ENCODE data around the gene NHLRC4. TPM values are rescaled to one million over a fixed set of nuclear protein-coding genes. Genes with fewer than 3 reads are reported as not detected.

NHLRC4 gene
- total RNA-seq, 1 donor from 2014 or later, result 0.46 TPM

DNA sequence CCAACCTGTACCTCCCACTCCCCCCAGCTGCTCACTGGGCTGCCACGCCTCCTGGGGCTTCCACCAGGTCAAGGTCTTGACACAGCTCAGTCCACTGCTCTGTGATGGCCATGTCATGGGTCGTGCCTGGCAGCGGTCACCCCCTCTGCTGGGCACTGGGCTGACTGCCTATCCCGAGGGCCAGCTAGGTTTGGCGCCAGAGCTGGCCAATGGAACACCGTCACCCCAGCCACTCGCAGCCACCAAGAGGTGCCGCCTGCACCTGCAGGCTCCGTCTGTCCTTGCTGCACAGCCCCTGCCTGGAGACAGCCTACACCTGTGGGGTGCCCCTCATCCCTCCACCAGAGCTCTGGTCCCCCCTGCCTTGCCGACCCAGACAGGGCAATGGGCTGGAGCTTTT lies 18.5 kb downstream of the NHLRC4 start:
- DNase-seq (ENCODE audit: low read depth), result no peak
- Histone ChIP-seq H3K4me3 (ENCODE audit: low read depth, low read length) (no peak overlapping the region), H3K36me3 (ENCODE audit: control insufficient read depth, insufficient read depth, low read length) (no peaks in the 10 kb centered on the region), H3K27me3 (ENCODE audit: control insufficient read depth, insufficient read depth, low read length) (peaks cover 6% of the 10 kb centered on the region)
- TF ChIP-seq, protein P1, sequence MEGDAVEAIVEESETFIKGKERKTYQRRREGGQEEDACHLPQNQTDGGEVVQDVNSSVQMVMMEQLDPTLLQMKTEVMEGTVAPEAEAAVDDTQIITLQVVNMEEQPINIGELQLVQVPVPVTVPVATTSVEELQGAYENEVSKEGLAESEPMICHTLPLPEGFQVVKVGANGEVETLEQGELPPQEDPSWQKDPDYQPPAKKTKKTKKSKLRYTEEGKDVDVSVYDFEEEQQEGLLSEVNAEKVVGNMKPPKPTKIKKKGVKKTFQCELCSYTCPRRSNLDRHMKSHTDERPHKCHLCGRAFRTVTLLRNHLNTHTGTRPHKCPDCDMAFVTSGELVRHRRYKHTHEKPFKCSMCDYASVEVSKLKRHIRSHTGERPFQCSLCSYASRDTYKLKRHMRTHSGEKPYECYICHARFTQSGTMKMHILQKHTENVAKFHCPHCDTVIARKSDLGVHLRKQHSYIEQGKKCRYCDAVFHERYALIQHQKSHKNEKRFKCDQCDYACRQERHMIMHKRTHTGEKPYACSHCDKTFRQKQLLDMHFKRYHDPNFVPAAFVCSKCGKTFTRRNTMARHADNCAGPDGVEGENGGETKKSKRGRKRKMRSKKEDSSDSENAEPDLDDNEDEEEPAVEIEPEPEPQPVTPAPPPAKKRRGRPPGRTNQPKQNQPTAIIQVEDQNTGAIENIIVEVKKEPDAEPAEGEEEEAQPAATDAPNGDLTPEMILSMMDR (IDR thresholded peaks at IDR 0.05; ENCODE audit: insufficient read depth, low read length, poor library complexity, severe bottlenecking), result peak; percentile 9

DNA sequence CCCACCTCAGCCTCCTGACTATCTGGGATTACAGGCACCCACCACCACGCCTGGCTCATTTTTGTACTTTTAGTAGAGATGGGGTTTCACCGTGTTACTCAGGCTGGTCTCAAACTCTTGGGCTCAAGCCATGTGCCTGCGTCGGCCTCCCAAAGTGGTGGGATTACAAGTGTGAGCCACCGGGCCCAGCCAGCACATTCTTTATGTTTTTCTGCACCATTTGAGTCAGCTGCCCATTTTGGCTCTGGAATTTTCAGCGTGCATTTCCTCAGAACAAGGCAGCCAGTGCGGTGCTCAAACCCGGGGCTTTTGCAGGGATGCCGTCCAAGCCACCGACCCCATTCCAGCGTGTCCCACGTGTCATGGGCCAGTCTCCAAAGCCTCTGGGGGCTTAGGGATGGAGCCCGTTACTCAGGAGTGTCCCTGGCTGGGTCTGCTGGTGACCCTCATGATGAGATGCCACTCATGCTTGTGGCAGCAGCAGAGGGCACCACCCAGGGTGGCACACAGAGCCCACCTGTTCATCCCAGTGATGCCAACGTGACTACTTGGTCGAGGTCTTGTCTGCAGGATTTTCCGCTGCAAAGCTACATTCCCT lies 19.3 kb downstream of the NHLRC4 start:
- Histone ChIP-seq H3K27me3 (ENCODE audit: control insufficient read depth, insufficient read depth, low read length) (peaks cover 6% of the 10 kb centered on the region), H3K4me3 (ENCODE audit: low read depth, low read length) (no peak overlapping the region), H3K36me3 (ENCODE audit: control insufficient read depth, insufficient read depth, low read length) (no peaks in the 10 kb centered on the region)
- no peak for DNase-seq (ENCODE audit: low read depth)
- TF ChIP-seq, protein P1 (IDR thresholded peaks at IDR 0.05; ENCODE audit: insufficient read depth, low read length, poor library complexity, severe bottlenecking), result no peak

DNA sequence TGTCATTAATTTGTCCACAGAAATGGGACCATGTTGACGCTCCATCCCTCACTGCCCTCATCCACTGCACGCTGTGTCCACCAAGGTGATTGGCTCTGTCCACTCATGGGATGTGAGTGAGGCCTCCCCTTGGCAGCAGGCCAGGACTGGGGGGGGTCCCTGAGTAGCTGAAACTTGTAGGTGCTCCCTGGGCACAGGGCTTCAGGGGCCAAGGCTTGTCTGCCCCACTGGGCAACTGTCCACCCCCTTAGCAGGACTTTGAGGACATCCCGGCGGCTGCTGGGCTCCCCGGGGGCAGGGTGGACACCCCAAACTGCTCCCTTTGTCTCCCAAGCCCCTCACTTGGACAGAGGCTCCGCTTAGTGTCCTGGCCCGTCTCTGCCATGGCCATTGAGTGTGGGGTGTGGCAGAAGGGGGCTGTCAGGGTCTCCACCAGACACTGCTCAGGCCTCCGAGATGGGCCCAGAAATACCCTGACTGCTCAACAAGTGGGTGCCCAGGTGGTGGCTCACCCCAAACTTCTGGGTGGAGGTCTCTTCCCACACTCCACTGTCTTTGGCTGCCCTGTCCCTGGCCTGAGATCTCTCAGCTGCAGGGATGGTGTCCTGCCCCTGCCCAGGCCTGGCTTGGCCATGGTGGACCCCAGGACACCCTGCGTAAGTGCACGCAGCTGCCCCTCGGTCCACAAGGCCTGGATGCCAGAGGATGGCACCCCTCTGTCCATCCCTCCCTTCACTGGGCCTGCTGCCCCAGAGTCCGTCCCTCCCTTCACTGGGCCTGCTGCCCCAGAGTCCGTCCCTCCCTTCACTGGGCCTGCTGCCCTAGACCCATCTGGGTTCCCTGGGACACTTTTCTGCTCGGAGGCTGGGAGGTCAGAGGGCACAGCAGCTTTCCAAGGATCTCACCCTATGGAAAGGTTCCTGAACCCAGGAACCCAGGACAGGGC lies 20.1 kb downstream of the NHLRC4 start:
- TF ChIP-seq, protein P1 (IDR thresholded peaks at IDR 0.05; ENCODE audit: insufficient read depth, low read length, poor library complexity, severe bottlenecking), result no peak

DNA sequence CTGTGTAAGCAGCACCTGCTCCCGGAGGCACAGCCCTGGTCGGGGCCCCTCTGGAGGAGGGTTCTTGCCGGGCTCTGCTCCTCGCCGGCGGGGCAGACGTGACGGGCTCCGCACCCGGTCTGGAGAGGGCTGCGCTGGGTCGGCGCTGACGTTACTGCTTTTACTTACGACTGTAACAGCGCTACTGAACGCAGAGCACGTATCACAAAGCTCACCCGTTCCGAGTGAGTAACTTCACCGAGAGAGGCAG lies 21.8 kb downstream of the NHLRC4 start:
- H3K27me3 ChIP-seq (ENCODE audit: control insufficient read depth, insufficient read depth, low read length), result peaks cover 6% of the 10 kb centered on the region
- H3K36me3 ChIP-seq (ENCODE audit: control insufficient read depth, insufficient read depth, low read length), result no peaks in the 10 kb centered on the region
- H3K4me3 ChIP-seq (ENCODE audit: low read depth, low read length), result peak overlapping the region; percentile 82
- TF ChIP-seq, protein P1 (IDR thresholded peaks at IDR 0.05; ENCODE audit: insufficient read depth, low read length, poor library complexity, severe bottlenecking), result no peak
- no peak for DNase-seq (ENCODE audit: low read depth)

More for the DNA sequence above, 20.1 kb downstream of the NHLRC4 start:
- no peaks in the 10 kb centered on the region for H3K36me3 ChIP-seq (ENCODE audit: control insufficient read depth, insufficient read depth, low read length)
- DNase-seq (ENCODE audit: low read depth), result no peak
- no peak overlapping the region for H3K4me3 ChIP-seq (ENCODE audit: low read depth, low read length)
- H3K27me3 ChIP-seq (ENCODE audit: control insufficient read depth, insufficient read depth, low read length), result peaks cover 6% of the 10 kb centered on the region

DNA sequence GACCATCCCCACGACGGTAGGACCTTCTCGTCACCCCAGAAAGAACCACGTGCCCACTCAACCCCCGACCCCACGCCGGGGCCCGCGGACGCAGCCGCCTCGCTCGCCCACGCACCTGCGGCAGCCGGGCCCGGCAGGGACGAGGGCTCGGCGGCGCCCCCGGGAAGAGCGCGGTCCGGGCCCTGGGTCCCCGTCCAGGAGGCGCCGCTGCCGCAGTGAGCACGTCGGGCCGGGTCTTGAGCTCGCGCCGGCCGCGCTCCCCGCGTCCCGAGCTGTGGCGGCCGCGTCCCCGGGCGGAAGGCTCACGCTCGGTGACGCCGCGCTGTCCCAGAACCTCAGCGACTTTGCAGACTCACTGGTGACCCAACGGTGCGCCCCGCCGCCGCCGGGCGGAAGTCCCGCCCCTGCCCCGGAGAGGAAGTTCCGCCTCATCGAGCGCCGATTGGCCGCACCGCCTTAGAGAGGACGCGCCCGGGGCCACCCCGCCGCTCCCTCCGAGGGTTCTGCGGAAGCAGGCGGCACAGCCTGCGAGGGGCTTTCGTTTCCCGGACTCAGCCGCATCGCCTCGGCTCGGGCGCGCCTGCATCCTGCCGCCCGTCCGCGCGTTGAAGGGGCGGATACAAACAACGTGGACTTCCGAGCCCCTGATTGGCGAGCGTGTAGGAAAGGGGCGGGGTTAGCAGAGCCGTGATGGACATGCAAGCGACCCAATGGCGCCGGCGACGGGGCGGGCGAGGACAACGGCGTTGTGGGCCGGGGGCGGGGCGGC lies 22.3 kb downstream of the NHLRC4 start:
- peak overlapping the region; percentile 82 for H3K4me3 ChIP-seq (ENCODE audit: low read depth, low read length)
- DNase-seq (ENCODE audit: low read depth), result no peak
- H3K36me3 ChIP-seq (ENCODE audit: control insufficient read depth, insufficient read depth, low read length), result no peaks in the 10 kb centered on the region
- peaks cover 6% of the 10 kb centered on the region for H3K27me3 ChIP-seq (ENCODE audit: control insufficient read depth, insufficient read depth, low read length)
- TF ChIP-seq, protein P1 (IDR thresholded peaks at IDR 0.05; ENCODE audit: insufficient read depth, low read length, poor library complexity, severe bottlenecking), result no peak
